ENCODE data around the gene IQGAP1.

Gene IQGAP1

DNA sequence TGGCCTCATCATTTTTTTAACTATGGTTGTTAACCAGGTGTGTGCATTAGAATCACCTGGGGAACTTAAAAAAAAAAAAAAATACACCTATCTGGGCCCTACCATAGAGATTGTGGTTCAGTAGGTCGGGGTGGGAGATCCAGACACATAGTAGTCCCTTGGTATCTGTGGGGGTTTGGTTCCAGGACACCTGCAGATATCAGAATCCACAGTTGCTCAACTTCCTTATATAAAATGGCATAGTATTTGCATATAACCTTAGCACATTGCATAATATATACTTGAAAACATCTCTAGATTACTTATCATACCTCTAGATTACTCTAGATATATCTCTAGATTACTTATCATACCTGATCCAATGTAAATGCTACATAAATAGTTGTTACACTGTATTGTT lies 5.0 kb downstream of the IQGAP1 start:
- TF ChIP-seq, protein P1, sequence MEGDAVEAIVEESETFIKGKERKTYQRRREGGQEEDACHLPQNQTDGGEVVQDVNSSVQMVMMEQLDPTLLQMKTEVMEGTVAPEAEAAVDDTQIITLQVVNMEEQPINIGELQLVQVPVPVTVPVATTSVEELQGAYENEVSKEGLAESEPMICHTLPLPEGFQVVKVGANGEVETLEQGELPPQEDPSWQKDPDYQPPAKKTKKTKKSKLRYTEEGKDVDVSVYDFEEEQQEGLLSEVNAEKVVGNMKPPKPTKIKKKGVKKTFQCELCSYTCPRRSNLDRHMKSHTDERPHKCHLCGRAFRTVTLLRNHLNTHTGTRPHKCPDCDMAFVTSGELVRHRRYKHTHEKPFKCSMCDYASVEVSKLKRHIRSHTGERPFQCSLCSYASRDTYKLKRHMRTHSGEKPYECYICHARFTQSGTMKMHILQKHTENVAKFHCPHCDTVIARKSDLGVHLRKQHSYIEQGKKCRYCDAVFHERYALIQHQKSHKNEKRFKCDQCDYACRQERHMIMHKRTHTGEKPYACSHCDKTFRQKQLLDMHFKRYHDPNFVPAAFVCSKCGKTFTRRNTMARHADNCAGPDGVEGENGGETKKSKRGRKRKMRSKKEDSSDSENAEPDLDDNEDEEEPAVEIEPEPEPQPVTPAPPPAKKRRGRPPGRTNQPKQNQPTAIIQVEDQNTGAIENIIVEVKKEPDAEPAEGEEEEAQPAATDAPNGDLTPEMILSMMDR (IDR thresholded peaks at IDR 0.05; ENCODE audit: low read depth, low read length) = no peak
- H3K4me3 ChIP-seq (ENCODE audit: low read depth, low read length) = no peak overlapping the region

GRCh38 chr15:90394074-90394473 lies 6.0 kb downstream of the IQGAP1 start:
- TF ChIP-seq, protein P1 (IDR thresholded peaks at IDR 0.05; ENCODE audit: low read depth, low read length) = no peak
- H3K4me3 ChIP-seq (ENCODE audit: low read depth, low read length) = no peak overlapping the region

GRCh38 chr15:90394748-90395442 lies 6.9 kb downstream of the IQGAP1 start:
- no peak overlapping the region for H3K4me3 ChIP-seq (ENCODE audit: low read depth, low read length)
- TF ChIP-seq, protein P1 (IDR thresholded peaks at IDR 0.05; ENCODE audit: low read depth, low read length) = no peak

- H3K4me3 ChIP-seq (ENCODE audit: low read depth, low read length) = no peak overlapping the region
- TF ChIP-seq, protein P1 (IDR thresholded peaks at IDR 0.05; ENCODE audit: low read depth, low read length) = no peak
Measured at GRCh38 chr15:90396321-90396720, 8.3 kb downstream of the IQGAP1 start.

DNA sequence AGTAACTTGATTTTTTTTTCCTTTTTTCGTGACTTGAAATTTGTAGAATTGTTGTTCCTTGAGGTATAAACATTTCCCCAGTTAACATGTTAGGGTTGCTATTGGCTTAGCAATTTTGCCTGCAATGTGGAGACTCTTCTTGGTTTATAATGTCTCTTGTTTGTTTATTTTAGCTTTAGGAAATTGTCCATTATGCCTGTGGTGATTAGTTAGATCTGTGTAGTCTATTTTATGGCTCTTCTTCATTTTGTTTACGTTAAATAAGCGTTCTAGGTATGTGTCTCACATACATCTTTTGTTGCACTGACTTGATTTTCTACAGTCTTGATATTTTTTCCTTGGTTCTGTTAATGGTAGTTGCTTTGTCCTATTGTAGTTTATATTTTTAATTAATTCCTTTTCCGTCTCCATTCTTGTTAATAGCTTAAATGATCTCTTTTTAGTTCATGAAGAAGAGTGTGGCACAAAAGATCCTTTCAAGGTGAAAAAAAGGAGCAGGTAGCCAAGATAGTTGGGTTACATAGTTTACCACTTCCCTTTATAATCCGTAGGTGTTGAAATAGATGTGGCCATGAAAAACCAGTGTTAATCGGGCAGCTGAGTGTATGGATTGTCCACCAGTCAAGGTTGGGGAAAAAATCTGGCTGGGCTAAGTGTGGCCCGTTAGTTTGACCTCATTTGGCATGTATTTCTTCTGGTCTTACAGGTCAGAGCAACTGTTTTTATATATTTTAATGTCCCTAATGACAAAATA lies 12.1 kb downstream of the IQGAP1 start:
- no peak overlapping the region for H3K4me3 ChIP-seq (ENCODE audit: low read depth, low read length)
- TF ChIP-seq, protein P1 (IDR thresholded peaks at IDR 0.05; ENCODE audit: low read depth, low read length) = no peak

DNA sequence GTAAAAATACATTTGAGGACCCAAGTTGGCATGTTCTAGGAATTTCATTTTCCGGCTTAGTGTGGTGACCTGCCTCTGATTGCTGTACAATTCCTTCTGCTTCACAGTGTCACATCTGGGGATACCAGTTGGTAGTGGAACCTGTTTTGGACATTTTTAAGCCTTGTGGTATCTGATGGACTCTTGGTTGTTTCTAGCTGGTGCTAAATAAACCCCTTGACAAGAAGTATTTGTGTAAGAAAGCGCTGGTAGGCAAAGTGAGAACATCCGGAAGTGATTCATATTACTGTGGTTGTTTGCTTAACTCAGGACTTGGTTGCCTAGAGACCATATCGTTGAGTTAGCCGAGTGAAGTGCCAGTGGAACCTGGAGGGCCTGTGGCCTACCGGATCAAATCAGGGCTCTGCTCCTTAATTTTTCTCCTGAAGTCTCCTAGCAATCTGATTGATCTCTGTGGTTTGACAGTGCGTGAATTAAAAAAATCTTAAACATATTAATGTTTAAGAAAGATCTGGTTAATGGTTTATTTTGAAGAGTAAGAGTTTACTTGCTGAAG lies 12.8 kb downstream of the IQGAP1 start:
- no peak overlapping the region for H3K4me3 ChIP-seq (ENCODE audit: low read depth, low read length)
- TF ChIP-seq, protein P1 (IDR thresholded peaks at IDR 0.05; ENCODE audit: low read depth, low read length) = no peak

- no peak overlapping the region for H3K4me3 ChIP-seq (ENCODE audit: low read depth, low read length)
- TF ChIP-seq, protein P1 (IDR thresholded peaks at IDR 0.05; ENCODE audit: low read depth, low read length) = no peak
Measured at GRCh38 chr15:90401495-90401894, 13.5 kb downstream of the IQGAP1 start.
